Muscle of leg (tissue), 11 donors: ENCODE data around the gene NPB. TPM values are rescaled to one million over a fixed set of nuclear protein-coding genes. Genes with fewer than 3 reads are reported as not detected.

Source experiments
- DNase-seq: peaks from one replicate; pipeline ENCODE4 v3.0.0; 2013
- H3K27ac ChIP-seq: one replicate; pipeline ENCODE4 v1.5.1; 2013; ENCODE audit warnings: mild to moderate bottlenecking, low read length, control low read depth
- H3K27me3 ChIP-seq: one replicate; pipeline ENCODE4 v1.6.1; 2013; ENCODE audit warnings: low read length; ENCODE audit not compliant: control insufficient read depth, insufficient read depth
- H3K36me3 ChIP-seq: one replicate; pipeline ENCODE4 v1.6.1; 2013; ENCODE audit warnings: low read length; ENCODE audit not compliant: control insufficient read depth, insufficient read depth
- H3K4me1 ChIP-seq: one replicate; pipeline ENCODE4 v1.6.1; 2013; ENCODE audit warnings: low read length; ENCODE audit not compliant: control insufficient read depth, insufficient read depth
- H3K4me3 ChIP-seq: one replicate; pipeline ENCODE4 v1.5.1; 2013; ENCODE audit warnings: low read length, control low read depth
- H3K9me3 ChIP-seq: replicated peaks from 2 replicates; pipeline ENCODE4 v1.6.1; 2013; ENCODE audit warnings: low read depth, low read length; ENCODE audit not compliant: control insufficient read depth
- WGBS: methylation state at CpG from one replicate; pipeline ENCODE4 v1.1.5; 2013; ENCODE audit warnings: missing lambda C conversion rate; ENCODE audit not compliant: insufficient coverage; 5-methylcytosine and 5-hydroxymethylcytosine counted together
- polyA plus RNA-seq, 8 donors: library from polyadenylated mRNA; unstranded; fragments of 120-200 nt; gene quantifications; one replicate each; pipeline versions ENCODE4 v1.2.1 to v1.2.3, GENCODE V29; 2013; ENCODE audit warnings: inconsistent platforms in 1 of 8, low replicate concordance in 1 of 8; ENCODE audit not compliant: insufficient read length in 8 of 8, insufficient read depth in 1 of 8
- total RNA-seq: library from RNA; stranded (reverse); fragments of 120-200 nt; gene quantifications from one replicate; pipeline ENCODE4 v1.2.4, GENCODE V29; 2013

The NPB gene
- total and polyA plus RNA-seq, 9 donors: 0.22 to 2.0 (median 0.68) TPM

- no peak overlapping the region for H3K4me3 ChIP-seq
- peaks cover 29% of the 10 kb centered on the region for H3K36me3 ChIP-seq
- no peak overlapping the region for H3K27ac ChIP-seq
- no peaks in the 10 kb centered on the region for H3K9me3 ChIP-seq
- peaks cover 12% of the 10 kb centered on the region for H3K27me3 ChIP-seq
- DNase-seq: no peak
- 77% methylated on average over 13 of the region's 14 CpGs for WGBS
- peaks cover 56% of the 10 kb centered on the region for H3K4me1 ChIP-seq
These were observed 31.2 kb downstream of the NPB start for GRCh38 chr17:81933178-81933699.

GRCh38 chr17:81934098-81934757, 32.2 kb downstream of the NPB start:
- WGBS: 78% methylated on average over 18 of the region's 23 CpGs
- no peak for DNase-seq
- Histone ChIP-seq H3K9me3 (no peaks in the 10 kb centered on the region), H3K4me1 (peaks cover 55% of the 10 kb centered on the region), H3K27me3 (peaks cover 2% of the 10 kb centered on the region), H3K27ac (no peak overlapping the region), H3K4me3 (no peak overlapping the region), H3K36me3 (peaks cover 29% of the 10 kb centered on the region)

- H3K4me3 ChIP-seq: no peak overlapping the region
- H3K9me3 ChIP-seq: no peaks in the 10 kb centered on the region
- DNase-seq: no peak
- H3K27me3 ChIP-seq: no peaks in the 10 kb centered on the region
- H3K27ac ChIP-seq: no peak overlapping the region
- peaks cover 59% of the 10 kb centered on the region for H3K4me1 ChIP-seq
- WGBS: 82% methylated on average over 28 of the region's 38 CpGs
- peaks cover 29% of the 10 kb centered on the region for H3K36me3 ChIP-seq
These were observed 33.0 kb downstream of the NPB start for GRCh38 chr17:81934850-81935708.

GRCh38 chr17:81935709-81936084, 33.7 kb downstream of the NPB start:
- peaks cover 29% of the 10 kb centered on the region for H3K36me3 ChIP-seq
- WGBS: 83% methylated on average over 6 of the region's 6 CpGs
- no peak for DNase-seq
- no peak overlapping the region for H3K27ac ChIP-seq
- peak overlapping the region; percentile 26 for H3K4me3 ChIP-seq
- H3K9me3 ChIP-seq: no peaks in the 10 kb centered on the region
- peaks cover 59% of the 10 kb centered on the region for H3K4me1 ChIP-seq
- no peaks in the 10 kb centered on the region for H3K27me3 ChIP-seq

- Histone ChIP-seq H3K36me3 (peaks cover 13% of the 10 kb centered on the region), H3K4me3 (peak overlapping the region; percentile 39), H3K27me3 (peaks cover 7% of the 10 kb centered on the region), H3K4me1 (peaks cover 63% of the 10 kb centered on the region), H3K9me3 (no peaks in the 10 kb centered on the region), H3K27ac (peak overlapping the region; percentile 87)
- 32% methylated on average over 6 of the region's 15 CpGs for WGBS
- DNase-seq: no peak
These were observed 37.2 kb downstream of the NPB start for GRCh38 chr17:81939218-81939617.

GRCh38 chr17:81939881-81940385, 37.9 kb downstream of the NPB start:
- 76% methylated on average over 16 of the region's 21 CpGs for WGBS
- peak; percentile 43 for DNase-seq
- H3K27me3 ChIP-seq: peaks cover 12% of the 10 kb centered on the region
- H3K36me3 ChIP-seq: peaks cover 6% of the 10 kb centered on the region
- peaks cover 63% of the 10 kb centered on the region for H3K4me1 ChIP-seq
- peak overlapping the region; percentile 39 for H3K4me3 ChIP-seq
- H3K9me3 ChIP-seq: no peaks in the 10 kb centered on the region
- peak overlapping the region; percentile 87 for H3K27ac ChIP-seq

GRCh38 chr17:81940538-81941483, 38.8 kb downstream of the NPB start:
- no peaks in the 10 kb centered on the region for H3K9me3 ChIP-seq
- H3K27ac ChIP-seq: peak overlapping the region; percentile 87
- peaks cover 57% of the 10 kb centered on the region for H3K4me1 ChIP-seq
- H3K27me3 ChIP-seq: peaks cover 13% of the 10 kb centered on the region
- H3K4me3 ChIP-seq: peak overlapping the region; percentile 39
- WGBS: 89% methylated on average over 49 of the region's 56 CpGs
- peak; percentile 32 for DNase-seq
- no peaks in the 10 kb centered on the region for H3K36me3 ChIP-seq

GRCh38 chr17:81941484-81942166, 39.6 kb downstream of the NPB start:
- peaks cover 13% of the 10 kb centered on the region for H3K27me3 ChIP-seq
- peak overlapping the region; percentile 89 for H3K27ac ChIP-seq
- H3K4me3 ChIP-seq: peak overlapping the region; percentile 39
- peaks cover 51% of the 10 kb centered on the region for H3K4me1 ChIP-seq
- H3K36me3 ChIP-seq: no peaks in the 10 kb centered on the region
- DNase-seq: peak; percentile 83
- H3K9me3 ChIP-seq: no peaks in the 10 kb centered on the region
- 43% methylated on average over 21 of the region's 30 CpGs for WGBS

- 30% methylated on average over 7 of the region's 12 CpGs for WGBS
- no peak for DNase-seq
These were observed 40.1 kb downstream of the NPB start for GRCh38 chr17:81942167-81942553.

More at GRCh38 chr17:81942167-81942553, 40.1 kb downstream of the NPB start:
- Histone ChIP-seq H3K27me3 (peaks cover 13% of the 10 kb centered on the region), H3K36me3 (no peaks in the 10 kb centered on the region), H3K9me3 (no peaks in the 10 kb centered on the region), H3K4me1 (peaks cover 48% of the 10 kb centered on the region), H3K27ac (peak overlapping the region; percentile 89), H3K4me3 (peak overlapping the region; percentile 13)
